ENCODE data around the gene MEA1. TPM values are rescaled to one million over a fixed set of nuclear protein-coding genes. Genes with fewer than 3 reads are reported as not detected.

Gene MEA1
- total and polyA plus RNA-seq, 10 of the 15 experiments (the other 5 are each of a cell fraction or from before 2014, with no cell fraction given), result 59.1 to 148 (median 96.4) TPM

- intact Hi-C loops (cut with micrococcal nuclease; ENCODE audit: unreplicated experiment), result loop anchor here (5.0 kb wide), 1 partner anchor 104 kb away; no protein-coding TSS in a partner anchor
- CTCF ChIA-PET, result interaction anchor here (1.9 kb wide), 1 partner anchor 137 kb away, joined by 7 read pairs; no protein-coding TSS in a partner anchor
These were observed 7.5 kb downstream of the MEA1 start for GRCh38 chr6:43006251-43006650.

More at GRCh38 chr6:43006251-43006650, 7.5 kb downstream of the MEA1 start:
- no peak overlapping the region for H3K4me2 ChIP-seq (ENCODE audit: control insufficient read depth, insufficient read depth)
- H3K27ac ChIP-seq (ENCODE audit: control insufficient read depth, insufficient read depth), result no peak overlapping the region
- SMC1A ChIA-PET (ENCODE audit: uncharacterized antibody, unreplicated experiment), result interaction anchor here (1.2 kb wide), 1 partner anchor 10 kb away, joined by 4 read pairs; no protein-coding TSS in a partner anchor
- H3K4me1 ChIP-seq (ENCODE audit: control insufficient read depth, insufficient read depth, low read length), result no peaks in the 10 kb centered on the region
- peaks cover 20% of the 10 kb centered on the region in 2 experiments for H3K36me3 ChIP-seq (ENCODE audit: control insufficient read depth in 2 of 2, insufficient read depth in 2 of 2, low read length in 1 of 2)
- 96% methylated on average over 11 of the region's 11 CpGs for WGBS (ENCODE audit: insufficient coverage, insufficient replicate concordance, low lambda C conversion rate, missing lambda C conversion rate)
- no peak overlapping the region for H2AFZ ChIP-seq (ENCODE audit: control insufficient read depth, low read depth, low read length)
- POLR2A ChIA-PET, result interaction anchor here (1.0 to 1.3 kb wide), 2 partner anchors 14 to 22 kb away, joined by 3 read pairs; partner anchors contain the start of gene PPP2R5D
- H3K9ac ChIP-seq (ENCODE audit: control insufficient read depth, insufficient read depth, low read length), result no peak overlapping the region
- H4K20me1 ChIP-seq (ENCODE audit: control insufficient read depth, insufficient read depth), result no peaks in the 10 kb centered on the region
- no peaks in the 10 kb centered on the region for H3K27me3 ChIP-seq (replicated peaks in 1 of 2; ENCODE audit: control insufficient read depth in 2 of 2, insufficient read depth in 2 of 2, low read length in 1 of 2)
- ATAC-seq, result no peak
- no peaks in the 10 kb centered on the region for H3K9me3 ChIP-seq (replicated peaks; ENCODE audit: control insufficient read depth, insufficient read depth, low read length)
- no peak for TF ChIP-seq HDGF (IDR thresholded peaks at IDR 0.05)
- no peak for TF ChIP-seq ZNF207 (IDR thresholded peaks at IDR 0.05; ENCODE audit: borderline replicate concordance)
- TF ChIP-seq WRNIP1 (IDR thresholded peaks at IDR 0.05; ENCODE audit: borderline replicate concordance, low read depth, low read length), result no peak
- no peak for TF ChIP-seq RFX5 (IDR thresholded peaks at IDR 0.05; ENCODE audit: low read depth, low read length)
- no peak for TF ChIP-seq IRF5 (IDR thresholded peaks at IDR 0.05; ENCODE audit: borderline replicate concordance)
- TF ChIP-seq NR2F1 (conservative IDR thresholded peaks at IDR 0.05), result no peak
- TF ChIP-seq RBBP5 (conservative IDR thresholded peaks at IDR 0.05), result no peak
- no peak for TF ChIP-seq EZH2 (IDR thresholded peaks at IDR 0.05; ENCODE audit: borderline replicate concordance, control insufficient read depth, low read depth, low read length)
- TF ChIP-seq POLR2AphosphoS5 (IDR thresholded peaks at IDR 0.05; ENCODE audit: low read length), result no peak
- no peak for TF ChIP-seq CEBPB (IDR thresholded peaks at IDR 0.05; ENCODE audit: borderline replicate concordance in 1 of 2, low read depth in 2 of 2, low read length in 2 of 2)
- no peak for TF ChIP-seq TCF12 (IDR thresholded peaks at IDR 0.05; ENCODE audit: low read depth, low read length)
- TF ChIP-seq PAX5 (IDR thresholded peaks at IDR 0.05; ENCODE audit: borderline replicate concordance, low read depth, low read length), result no peak
- no peak for TF ChIP-seq SREBF1 (IDR thresholded peaks at IDR 0.05; ENCODE audit: low read length)
- TF ChIP-seq MAX (IDR thresholded peaks at IDR 0.05; ENCODE audit: low read depth, low read length), result no peak
- no peak for TF ChIP-seq KAT2A (conservative IDR thresholded peaks at IDR 0.05; ENCODE audit: control insufficient read depth, low read depth, low read length)
- no peak for TF ChIP-seq SMARCA5 (IDR thresholded peaks at IDR 0.05)
- no peak for TF ChIP-seq SRF (IDR thresholded peaks at IDR 0.05; ENCODE audit: low read depth in 2 of 2, low read length in 2 of 2)
- TF ChIP-seq PBX3 (IDR thresholded peaks at IDR 0.05; ENCODE audit: insufficient replicate concordance, low read depth, low read length), result no peak
- no peak for TF ChIP-seq STAT1 (conservative IDR thresholded peaks at IDR 0.05)
- DNase-seq (ENCODE audit: low read depth, low spot score), result no peak
- no peak for FAIRE-seq
- H3K4me3 ChIP-seq, result no peak overlapping the region
- no TSS peak for BruUV-seq (replicated peaks)
- in situ Hi-C loops (cut with MboI), result no loop called here
- RAD21 ChIA-PET (ENCODE audit: unreplicated experiment), result interaction anchor here (1.9 kb wide), 1 partner anchor 41 kb away, joined by 4 read pairs; no protein-coding TSS in a partner anchor
- no peaks in the 10 kb centered on the region for H3K79me2 ChIP-seq (ENCODE audit: control insufficient read depth, insufficient read depth, low read length)
